ACC112 (cell line): ENCODE results near the gene ZNF626.
"Not testable (repeated sequence)": the region's sequence is repeated elsewhere in the genome, so short reads cannot be mapped to it uniquely, and the experiment has no call there.

Source experiments
- H2AFZ ChIP-seq: fragments of 200-600 bp; sonication (generic); one replicate; pipeline ENCODE4 v1.6.0; 2017; ENCODE audit warnings: antibody characterized with exemption, low read length; ENCODE audit not compliant: unreplicated experiment
- H3K27ac ChIP-seq: fragments of 200-600 bp; sonication (generic); 2 replicates; pipeline ENCODE4 v1.5.1; 2014; ENCODE audit warnings: low read depth, mild to moderate bottlenecking, antibody characterized with exemption, low read length, moderate library complexity
- H3K27me3 ChIP-seq: fragments of 200-600 bp; sonication (generic); 2 replicates; pipeline ENCODE4 v1.6.1; 2014; ENCODE audit warnings: mild to moderate bottlenecking, antibody characterized with exemption, low read length, moderate library complexity, mixed read lengths; ENCODE audit not compliant: insufficient read depth
- H3K36me3 ChIP-seq: fragments of 200-600 bp; sonication (generic); 2 replicates; pipeline ENCODE4 v1.6.1; 2016; ENCODE audit warnings: mild to moderate bottlenecking, antibody characterized with exemption, low read length, moderate library complexity, mixed read lengths; ENCODE audit not compliant: insufficient read depth
- H3K4me1 ChIP-seq: fragments of 200-600 bp; sonication (generic); one replicate; pipeline ENCODE4 v1.6.1; 2016; ENCODE audit warnings: low read length, mixed read lengths; ENCODE audit not compliant: insufficient read depth, unreplicated experiment, control insufficient read depth
- H3K4me3 ChIP-seq: fragments of 200-600 bp; sonication (generic); 2 replicates; pipeline ENCODE4 v1.5.1; 2014; ENCODE audit warnings: mild to moderate bottlenecking, low read depth, low read length
- H3K79me2 ChIP-seq: fragments of 200-600 bp; sonication (generic); one replicate; pipeline ENCODE4 v1.6.0; 2016; ENCODE audit warnings: low read length; ENCODE audit not compliant: control insufficient read depth, unreplicated experiment, insufficient read depth

The ZNF626 gene

GRCh38 chr19:20616071-20616470 is 45.3 kb downstream of the ZNF626 start:
- H3K36me3 ChIP-seq = no peaks in the 10 kb centered on the region
- H3K27ac ChIP-seq = no peak overlapping the region
- no peaks in the 10 kb centered on the region for H3K79me2 ChIP-seq
- H2AFZ ChIP-seq = no peak overlapping the region
- H3K27me3 ChIP-seq = no peaks in the 10 kb centered on the region
- no peak overlapping the region for H3K4me3 ChIP-seq
- no peaks in the 10 kb centered on the region for H3K4me1 ChIP-seq

DNA sequence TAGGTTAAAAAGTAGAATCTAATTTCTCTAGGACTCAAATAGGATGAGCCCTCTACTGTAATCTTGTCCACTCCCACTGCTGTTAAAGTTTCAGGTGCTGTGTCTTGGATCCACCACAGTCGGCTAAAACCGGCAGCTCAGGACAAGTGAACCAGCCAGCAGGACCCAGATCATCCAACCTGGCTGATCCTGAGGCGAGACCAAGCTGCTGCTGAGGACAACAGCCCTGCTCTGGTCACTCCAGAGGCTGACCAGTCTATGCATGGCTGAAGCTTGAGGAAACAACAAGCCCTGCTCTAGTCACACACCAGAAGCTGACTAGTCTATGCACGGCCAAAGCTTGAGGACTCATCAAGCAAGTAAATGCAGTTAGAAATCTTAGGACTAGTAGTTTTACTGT is 46.4 kb downstream of the ZNF626 start:
- not testable (repeated sequence) for H3K27me3 ChIP-seq, H3K79me2 ChIP-seq, H3K27ac ChIP-seq, H3K4me1 ChIP-seq, H3K36me3 ChIP-seq, H2AFZ ChIP-seq, H3K4me3 ChIP-seq

DNA sequence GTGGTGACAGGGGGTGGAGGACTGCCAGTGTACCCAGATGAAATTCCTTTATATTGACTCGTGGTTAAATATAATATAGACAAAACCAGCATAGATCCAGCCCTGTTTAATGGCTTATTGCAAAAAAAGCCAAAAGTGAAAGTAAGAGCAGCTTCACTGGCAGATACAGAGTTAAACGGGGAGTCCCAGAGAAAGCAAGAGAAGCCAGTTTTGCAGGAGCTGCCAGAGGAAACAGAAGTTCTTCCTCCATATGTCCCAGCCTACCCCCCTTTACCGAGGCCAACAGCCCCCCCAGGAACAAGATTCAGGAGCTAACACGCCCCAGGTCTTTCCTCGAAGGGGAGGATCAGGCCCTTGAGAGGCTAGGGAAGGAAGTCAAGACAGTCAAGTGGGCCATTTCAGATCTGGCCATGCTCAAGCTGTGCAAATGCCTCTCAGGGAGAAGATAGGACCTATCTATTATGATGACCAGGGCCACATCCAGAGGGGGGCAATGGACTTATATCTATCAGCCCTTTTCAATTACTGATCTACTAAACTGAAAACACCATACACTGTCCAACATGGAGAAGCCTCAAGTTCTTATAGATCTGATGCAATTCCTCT is 48.6 kb downstream of the ZNF626 start:
- no peaks in the 10 kb centered on the region for H3K27me3 ChIP-seq
- no peaks in the 10 kb centered on the region for H3K79me2 ChIP-seq
- H3K4me1 ChIP-seq = no peaks in the 10 kb centered on the region
- peak overlapping the region; percentile 73 for H3K4me3 ChIP-seq
- no peaks in the 10 kb centered on the region for H3K36me3 ChIP-seq
- no peak overlapping the region for H3K27ac ChIP-seq
- peak overlapping the region; percentile 85 for H2AFZ ChIP-seq

GRCh38 chr19:20611866-20612265 is 49.5 kb downstream of the ZNF626 start:
- no peaks in the 10 kb centered on the region for H3K79me2 ChIP-seq
- peak overlapping the region; percentile 68 for H2AFZ ChIP-seq
- H3K4me3 ChIP-seq = peak overlapping the region; percentile 73
- H3K36me3 ChIP-seq = no peaks in the 10 kb centered on the region
- no peaks in the 10 kb centered on the region for H3K27me3 ChIP-seq
- H3K4me1 ChIP-seq = no peaks in the 10 kb centered on the region
- no peak overlapping the region for H3K27ac ChIP-seq

- no peaks in the 10 kb centered on the region for H3K27me3 ChIP-seq
- no peak overlapping the region for H3K27ac ChIP-seq
- no peak overlapping the region for H3K4me3 ChIP-seq
- H3K4me1 ChIP-seq = no peaks in the 10 kb centered on the region
- H2AFZ ChIP-seq = no peak overlapping the region
- H3K36me3 ChIP-seq = no peaks in the 10 kb centered on the region
- no peaks in the 10 kb centered on the region for H3K79me2 ChIP-seq
These were observed 53.4 kb downstream of the ZNF626 start for GRCh38 chr19:20607943-20608342.
